ENCODE data around the gene HIPK2. TPM values are rescaled to one million over a fixed set of nuclear protein-coding genes. Genes with fewer than 3 reads are reported as not detected.
A peak's percentile ranks its signal among the peaks of the same experiment; 100 is the strongest.

Gene HIPK2
- total RNA-seq, 1 donor from 2014 or later, result 75.8 TPM

- Mint-ChIP-seq H3K36me3 (peaks cover 33% of the 10 kb centered on the region), H3K4me1 (peaks cover 44% of the 10 kb centered on the region), H3K27ac (peak overlapping the region; percentile 11), H3K9me3 (peaks cover 15% of the 10 kb centered on the region), H3K27me3 (ENCODE audit: low read depth) (no peaks in the 10 kb centered on the region), H3K4me3 (no peak overlapping the region)
- TF ChIP-seq, protein P1, sequence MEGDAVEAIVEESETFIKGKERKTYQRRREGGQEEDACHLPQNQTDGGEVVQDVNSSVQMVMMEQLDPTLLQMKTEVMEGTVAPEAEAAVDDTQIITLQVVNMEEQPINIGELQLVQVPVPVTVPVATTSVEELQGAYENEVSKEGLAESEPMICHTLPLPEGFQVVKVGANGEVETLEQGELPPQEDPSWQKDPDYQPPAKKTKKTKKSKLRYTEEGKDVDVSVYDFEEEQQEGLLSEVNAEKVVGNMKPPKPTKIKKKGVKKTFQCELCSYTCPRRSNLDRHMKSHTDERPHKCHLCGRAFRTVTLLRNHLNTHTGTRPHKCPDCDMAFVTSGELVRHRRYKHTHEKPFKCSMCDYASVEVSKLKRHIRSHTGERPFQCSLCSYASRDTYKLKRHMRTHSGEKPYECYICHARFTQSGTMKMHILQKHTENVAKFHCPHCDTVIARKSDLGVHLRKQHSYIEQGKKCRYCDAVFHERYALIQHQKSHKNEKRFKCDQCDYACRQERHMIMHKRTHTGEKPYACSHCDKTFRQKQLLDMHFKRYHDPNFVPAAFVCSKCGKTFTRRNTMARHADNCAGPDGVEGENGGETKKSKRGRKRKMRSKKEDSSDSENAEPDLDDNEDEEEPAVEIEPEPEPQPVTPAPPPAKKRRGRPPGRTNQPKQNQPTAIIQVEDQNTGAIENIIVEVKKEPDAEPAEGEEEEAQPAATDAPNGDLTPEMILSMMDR (IDR thresholded peaks at IDR 0.05; ENCODE audit: unreplicated experiment), result no peak
- DNase-seq (ENCODE audit: low spot score in 2 of 2, unreplicated experiment in 2 of 2), result no peak
Observed at GRCh38 chr7:139681812-139682135, 96.0 kb downstream of the HIPK2 start.

DNA sequence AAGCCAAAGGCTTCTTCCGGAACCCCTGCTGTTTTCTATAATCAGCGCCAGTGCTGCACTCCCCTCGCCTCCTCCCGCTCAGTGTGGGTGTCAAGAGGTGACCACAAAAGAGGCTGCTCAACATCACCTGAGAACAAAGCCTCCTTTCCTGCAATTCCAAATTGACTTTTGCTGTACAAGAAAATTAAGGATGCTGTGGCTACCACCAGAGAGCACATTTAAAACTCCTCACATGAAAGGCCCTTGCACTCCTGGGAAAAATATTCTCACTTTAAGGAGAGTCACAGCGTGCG is 96.4 kb downstream of the HIPK2 start:
- Mint-ChIP-seq H3K4me3 (no peak overlapping the region), H3K4me1 (peaks cover 44% of the 10 kb centered on the region), H3K27ac (peak overlapping the region; percentile 80), H3K27me3 (ENCODE audit: low read depth) (no peaks in the 10 kb centered on the region), H3K9me3 (peaks cover 11% of the 10 kb centered on the region), H3K36me3 (peaks cover 30% of the 10 kb centered on the region)
- TF ChIP-seq, protein P1 (IDR thresholded peaks at IDR 0.05; ENCODE audit: unreplicated experiment), result no peak
- no peak for DNase-seq (ENCODE audit: low spot score in 2 of 2, unreplicated experiment in 2 of 2)

DNA sequence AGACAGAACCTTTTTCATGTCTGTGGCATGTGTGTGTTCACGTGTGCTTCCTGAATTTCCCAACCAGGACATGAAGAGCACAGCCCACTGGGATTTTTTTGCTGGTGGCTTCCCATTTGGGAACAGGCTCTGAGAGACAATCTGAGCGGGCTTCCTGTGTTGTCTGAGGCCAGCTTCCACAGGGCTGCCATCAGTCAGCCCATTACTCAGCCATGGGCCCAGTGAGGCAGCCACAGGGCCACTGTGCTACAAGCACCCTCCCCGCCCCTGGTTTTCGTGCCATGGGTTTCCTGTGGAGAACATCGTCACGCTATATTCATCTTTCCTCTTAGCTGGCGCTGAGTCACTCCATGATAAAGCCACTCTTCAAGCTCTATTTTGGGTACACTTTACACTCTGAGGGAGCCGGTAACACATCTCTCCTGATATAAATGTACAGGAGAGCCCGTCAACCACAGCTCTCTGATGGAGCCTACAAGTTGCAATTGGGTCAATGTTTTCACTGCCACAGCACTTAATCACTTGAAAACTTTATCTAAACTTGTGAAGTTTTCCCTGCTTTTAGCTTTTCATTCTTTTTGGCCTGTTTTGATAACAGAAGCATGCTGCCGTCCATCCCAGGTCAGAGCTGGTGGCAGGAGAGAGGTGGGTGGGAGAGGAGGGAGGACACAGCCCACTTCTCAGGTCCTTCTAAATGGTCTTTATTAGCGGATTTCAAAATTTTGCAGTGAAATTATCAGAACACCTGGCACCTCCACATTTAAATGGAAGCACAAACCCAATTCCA is 96.9 kb downstream of the HIPK2 start:
- H3K9me3 Mint-ChIP-seq, result peaks cover 8% of the 10 kb centered on the region
- H3K36me3 Mint-ChIP-seq, result peaks cover 28% of the 10 kb centered on the region
- peak overlapping the region; percentile 80 for H3K27ac Mint-ChIP-seq
- H3K4me3 Mint-ChIP-seq, result no peak overlapping the region
- TF ChIP-seq, protein P1 (IDR thresholded peaks at IDR 0.05; ENCODE audit: unreplicated experiment), result no peak
- H3K27me3 Mint-ChIP-seq (ENCODE audit: low read depth), result no peaks in the 10 kb centered on the region
- peaks cover 44% of the 10 kb centered on the region for H3K4me1 Mint-ChIP-seq
- no peak for DNase-seq (ENCODE audit: low spot score in 2 of 2, unreplicated experiment in 2 of 2)

DNA sequence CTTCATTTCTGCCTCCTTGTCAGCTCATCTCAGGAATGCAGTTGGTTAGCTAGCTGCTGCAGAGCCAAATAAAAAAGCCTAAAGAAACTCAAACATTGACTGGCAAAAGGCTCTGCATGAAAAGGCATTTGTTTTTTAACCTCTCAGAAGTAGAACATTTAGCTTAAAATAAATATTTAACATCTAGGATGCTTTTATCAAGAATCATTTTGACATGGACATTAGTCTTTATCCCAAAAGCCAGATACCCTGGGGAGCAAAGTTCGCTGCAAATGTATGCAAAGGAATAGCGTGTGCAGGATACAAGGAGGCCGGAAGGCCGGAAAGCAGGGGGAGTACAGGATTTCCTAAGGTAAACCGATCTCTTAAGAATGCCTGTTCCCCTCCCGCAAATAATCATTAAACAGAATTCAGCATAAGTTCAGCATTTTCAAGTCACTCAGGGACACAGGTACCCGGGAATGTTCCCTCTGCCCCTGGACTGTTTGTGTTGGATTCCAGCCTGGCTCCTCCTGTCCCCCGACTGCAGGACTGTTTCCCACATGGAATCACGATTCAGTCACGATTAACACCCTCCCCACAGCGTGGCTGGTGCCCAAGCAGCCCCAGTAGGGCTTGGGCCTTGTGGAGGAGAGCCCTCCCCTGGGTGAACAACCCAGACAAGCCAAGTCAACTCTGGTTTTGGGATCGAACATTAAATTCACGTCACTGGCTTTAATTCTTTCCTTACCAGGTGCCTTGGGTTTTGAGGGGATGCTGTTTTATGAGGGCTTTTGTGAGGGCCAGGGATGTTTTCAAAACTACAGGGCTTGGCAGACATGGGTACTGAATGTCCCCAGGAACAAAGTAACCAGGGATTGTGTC is 97.8 kb downstream of the HIPK2 start:
- no peaks in the 10 kb centered on the region for H3K27me3 Mint-ChIP-seq (ENCODE audit: low read depth)
- no peak overlapping the region for H3K4me3 Mint-ChIP-seq
- no peak for DNase-seq (ENCODE audit: low spot score in 2 of 2, unreplicated experiment in 2 of 2)
- peaks cover 4% of the 10 kb centered on the region for H3K9me3 Mint-ChIP-seq
- TF ChIP-seq, protein P1 (IDR thresholded peaks at IDR 0.05; ENCODE audit: unreplicated experiment), result no peak
- peaks cover 44% of the 10 kb centered on the region for H3K4me1 Mint-ChIP-seq
- H3K27ac Mint-ChIP-seq, result peak overlapping the region; percentile 80
- H3K36me3 Mint-ChIP-seq, result peaks cover 25% of the 10 kb centered on the region

GRCh38 chr7:139676390-139676789 is 101.4 kb downstream of the HIPK2 start:
- peaks cover 23% of the 10 kb centered on the region for H3K4me1 Mint-ChIP-seq
- H3K9me3 Mint-ChIP-seq, result no peaks in the 10 kb centered on the region
- no peaks in the 10 kb centered on the region for H3K27me3 Mint-ChIP-seq (ENCODE audit: low read depth)
- DNase-seq (ENCODE audit: low spot score in 2 of 2, unreplicated experiment in 2 of 2), result no peak
- TF ChIP-seq, protein P1 (IDR thresholded peaks at IDR 0.05; ENCODE audit: unreplicated experiment), result no peak
- H3K4me3 Mint-ChIP-seq, result no peak overlapping the region
- no peak overlapping the region for H3K27ac Mint-ChIP-seq
- H3K36me3 Mint-ChIP-seq, result peaks cover 19% of the 10 kb centered on the region

Measured in mesothelial cell of epicardium (in vitro differentiated cells).